Adipose tissue (tissue), 3 donors: ENCODE data around the gene FBXO15. TPM values are rescaled to one million over a fixed set of nuclear protein-coding genes. Genes with fewer than 3 reads are reported as not detected.
A peak's percentile ranks its signal among the peaks of the same experiment; 100 is the strongest.

Experiments
- H3K27ac ChIP-seq: one replicate; pipeline ENCODE4 v1.5.1; 2013; ENCODE audit warnings: low read depth, low read length
- WGBS, 3 donors: extraction: QIAGEN DNeasy Blood & Tissue Kit; methylation state at CpG; one replicate each; pipeline ENCODE4 v1.1.7; 2013; 5-methylcytosine and 5-hydroxymethylcytosine counted together
- polyA plus RNA-seq, 3 donors: library from polyadenylated mRNA; stranded (reverse); fragments of 200-250 nt; gene quantifications; one replicate each; pipeline ENCODE4 v1.2.3, GENCODE V29; 2013
- donor health status: healthy with polysubstance abuse.
- donor health status: Bipolar disorder and iron deficiency.
- donor health status: healthy.

FBXO15 gene, protein sequence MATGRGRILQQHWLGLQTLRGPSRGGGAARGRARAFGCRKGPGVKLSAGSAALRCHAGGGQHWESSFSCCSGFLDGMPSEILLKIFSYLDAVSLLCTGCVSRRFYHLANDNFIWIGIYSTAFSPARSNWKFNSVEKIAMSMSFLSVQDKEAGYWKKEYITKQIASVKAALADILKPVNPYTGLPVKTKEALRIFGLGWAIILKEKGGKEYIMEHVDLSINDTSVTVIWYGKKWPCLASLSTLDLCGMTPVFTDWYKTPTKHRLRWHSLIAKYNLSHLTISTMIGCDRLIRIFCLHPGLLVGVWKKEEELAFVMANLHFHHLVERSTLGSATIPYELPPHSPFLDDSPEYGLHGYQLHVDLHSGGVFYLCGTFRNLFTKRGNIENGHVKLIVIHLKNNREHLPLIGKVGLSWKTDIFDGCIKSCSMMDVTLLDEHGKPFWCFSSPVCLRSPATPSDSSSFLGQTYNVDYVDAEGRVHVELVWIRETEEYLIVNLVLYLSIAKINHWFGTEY
- polyA plus RNA-seq: under 1 TPM in 2 of 3 donors, not detected in 1; 0.31 to 0.83 TPM

DNA sequence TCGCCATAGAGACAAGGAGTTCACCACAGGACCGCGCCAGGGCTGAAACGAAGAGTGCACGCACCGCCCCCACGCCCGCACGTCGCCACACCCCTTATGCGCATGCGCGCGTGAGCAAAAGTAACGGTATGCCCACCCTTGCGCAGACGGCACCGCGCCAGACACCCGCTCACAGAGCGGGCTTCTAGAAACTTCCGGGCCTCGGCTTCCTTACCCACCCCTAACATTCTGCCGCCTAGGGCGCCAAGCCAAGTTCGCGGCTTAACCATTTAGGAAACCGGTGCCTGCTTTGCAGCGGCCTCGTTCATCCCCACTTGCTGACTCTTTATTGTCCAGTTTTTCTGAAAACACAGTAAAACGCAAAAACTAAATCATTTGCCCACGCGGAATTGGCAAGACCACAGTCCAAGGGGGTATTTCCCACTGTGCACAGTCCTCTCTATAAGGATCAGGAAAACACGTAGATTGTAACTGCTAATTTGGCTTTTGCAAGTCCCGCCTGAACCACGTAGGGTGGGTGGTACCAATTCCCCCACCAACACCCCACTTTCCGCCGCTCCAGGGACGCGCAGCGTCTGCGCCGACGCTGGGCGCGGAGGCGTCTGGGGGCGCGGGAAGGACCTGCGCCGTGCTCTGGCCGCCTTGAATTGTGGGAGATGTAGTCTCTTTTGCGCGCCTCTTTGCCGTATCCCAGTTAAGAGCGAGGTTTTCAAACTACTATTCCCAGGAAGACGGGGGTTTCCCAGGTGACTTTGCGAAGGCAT is at the start of gene FBXO15, which contains the start of gene TIMM21:
TSS of gene FBXO15 (minus strand) at position 56 of the 764 bp plus-strand sequence. CDS start at position 7, 49 bp downstream.
TSS of gene TIMM21 (plus strand) at position 745 of the 764 bp plus-strand sequence. CDS start 286 bp downstream, outside the sequence.
- peak within 1 kb of the TSS; percentile 19 for H3K27ac ChIP-seq
- WGBS, 3 donors: 0% methylated on average over 58 of the region's 58 CpGs

- H3K27ac ChIP-seq: no peak overlapping the region
- WGBS, 3 donors: 3 to 6% (median 6%) methylated on average over 9 of the region's 9 CpGs
Observed at GRCh38 chr18:74196220-74197119, 48.8 kb upstream of the FBXO15 start.

DNA sequence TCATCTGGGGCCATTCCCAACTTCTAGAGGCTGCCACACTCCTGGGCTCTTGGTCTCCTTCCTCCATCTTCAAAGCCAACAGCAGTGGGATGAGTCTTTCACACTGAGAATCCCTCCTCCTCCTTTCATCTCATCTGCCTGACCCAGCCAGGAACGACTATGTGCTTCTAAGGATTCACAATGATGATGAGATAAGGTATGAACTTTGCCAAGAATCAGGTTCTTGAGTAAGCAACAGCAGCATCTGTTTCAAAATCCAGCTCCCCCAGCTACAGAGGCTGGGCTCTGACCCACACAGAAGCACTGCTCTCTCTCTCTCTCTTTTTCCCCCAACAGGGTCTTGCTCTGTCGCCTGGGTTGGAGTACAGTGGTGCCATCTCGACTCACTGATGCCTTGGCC is 47.1 kb upstream of the FBXO15 start:
- 48 to 69% (median 52%) methylated on average over 3 of the region's 3 CpGs for WGBS, 3 donors
- H3K27ac ChIP-seq: no peak overlapping the region

DNA sequence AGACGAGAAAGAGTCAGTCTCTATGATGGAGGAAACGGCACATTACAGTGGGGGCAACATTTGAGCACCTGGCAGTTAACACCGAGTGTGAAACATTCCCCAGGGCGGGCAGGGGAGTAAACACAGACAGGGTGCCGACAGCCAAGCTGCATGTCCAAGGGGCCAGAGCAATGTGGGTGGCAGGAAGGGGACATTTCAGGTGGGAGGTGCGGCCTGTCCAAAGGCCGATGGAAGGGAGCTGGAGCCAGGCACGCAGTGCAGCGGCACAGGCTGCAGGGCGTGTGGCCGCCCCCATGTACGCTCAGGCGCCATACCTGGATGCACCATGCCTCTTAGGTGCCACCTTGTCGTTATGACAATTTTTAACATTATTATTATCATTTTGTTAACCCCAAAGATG is 43.9 kb upstream of the FBXO15 start:
- no peak overlapping the region for H3K27ac ChIP-seq
- 81 to 88% (median 84%) methylated on average over 14 of the region's 14 CpGs for WGBS, 3 donors

- H3K27ac ChIP-seq: no peak overlapping the region
- WGBS, 3 donors: 72 to 84% (median 73%) methylated on average over 4 of the region's 4 CpGs
Observed at GRCh38 chr18:74190086-74190485, 42.5 kb upstream of the FBXO15 start.

GRCh38 chr18:74186661-74187060 is 39.0 kb upstream of the FBXO15 start:
- WGBS, 3 donors: 69 to 93% (median 80%) methylated on average over 3 of the region's 3 CpGs
- H3K27ac ChIP-seq: no peak overlapping the region

- WGBS, 3 donors: 79 to 94% (median 86%) methylated on average over 2 of the region's 2 CpGs
- no peak overlapping the region for H3K27ac ChIP-seq
Observed at GRCh38 chr18:74185860-74186259, 38.2 kb upstream of the FBXO15 start.

DNA sequence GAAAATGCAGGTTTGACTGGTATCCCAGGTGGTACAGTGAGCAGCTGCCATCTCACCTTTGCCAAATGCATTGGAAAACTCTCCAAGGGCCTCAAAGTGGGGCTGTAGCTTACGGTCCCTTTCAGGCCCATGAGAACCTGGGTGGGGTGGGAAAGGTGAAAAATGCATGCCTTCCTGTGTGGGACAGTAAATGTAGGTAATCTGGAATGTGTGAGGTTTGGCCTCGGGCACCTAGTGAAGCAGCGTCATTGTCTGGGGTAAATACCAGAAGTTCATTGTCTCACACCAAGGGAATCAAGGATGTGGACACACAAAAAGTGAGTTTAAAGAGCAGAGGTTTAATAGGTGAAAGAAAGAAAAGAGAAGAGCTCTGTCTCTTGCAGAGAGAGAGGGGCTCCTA is 37.2 kb upstream of the FBXO15 start:
- WGBS, 3 donors: 65 to 77% (median 72%) methylated on average over 3 of the region's 3 CpGs
- H3K27ac ChIP-seq: no peak overlapping the region

- no peak overlapping the region for H3K27ac ChIP-seq
- WGBS, 3 donors: 40 to 52% (median 42%) methylated on average over 3 of the region's 3 CpGs
Observed at GRCh38 chr18:74183130-74183529, 35.5 kb upstream of the FBXO15 start.

- no peak overlapping the region for H3K27ac ChIP-seq
- 92 to 97% (median 94%) methylated on average over 19 of the region's 19 CpGs for WGBS, 3 donors
Observed at GRCh38 chr18:74182335-74182734, 34.7 kb upstream of the FBXO15 start.

DNA sequence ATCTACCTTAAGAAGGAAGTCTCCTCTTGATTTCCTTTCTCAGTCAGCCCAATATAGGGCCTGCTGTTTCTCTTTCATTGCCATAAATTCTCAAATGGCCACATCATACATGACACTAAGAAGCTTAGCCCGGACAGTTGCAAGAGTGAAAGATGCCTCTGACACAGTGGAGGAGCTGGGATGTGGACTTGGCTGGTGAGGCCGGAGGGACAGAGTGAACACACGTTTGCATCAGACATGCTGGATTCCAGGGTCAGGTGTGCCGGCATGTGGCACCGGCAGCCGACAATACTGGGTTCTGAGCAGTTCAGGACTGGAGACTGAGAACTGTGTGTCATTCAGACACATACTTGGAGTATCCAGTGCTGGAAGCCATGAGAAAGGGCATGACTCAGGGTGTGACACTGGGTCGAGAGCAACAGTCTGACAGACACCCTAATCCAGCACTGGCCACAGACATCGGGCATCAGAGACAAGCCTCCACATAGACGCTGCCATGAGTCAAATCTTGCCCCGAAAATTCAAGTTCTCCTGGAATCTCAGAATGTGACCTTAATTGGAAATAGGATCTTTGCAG is 32.1 kb upstream of the FBXO15 start:
- 77 to 84% (median 83%) methylated on average over 10 of the region's 10 CpGs for whole genome bisulfite sequencing, 3 donors
- no peak overlapping the region for H3K27ac ChIP-seq

DNA sequence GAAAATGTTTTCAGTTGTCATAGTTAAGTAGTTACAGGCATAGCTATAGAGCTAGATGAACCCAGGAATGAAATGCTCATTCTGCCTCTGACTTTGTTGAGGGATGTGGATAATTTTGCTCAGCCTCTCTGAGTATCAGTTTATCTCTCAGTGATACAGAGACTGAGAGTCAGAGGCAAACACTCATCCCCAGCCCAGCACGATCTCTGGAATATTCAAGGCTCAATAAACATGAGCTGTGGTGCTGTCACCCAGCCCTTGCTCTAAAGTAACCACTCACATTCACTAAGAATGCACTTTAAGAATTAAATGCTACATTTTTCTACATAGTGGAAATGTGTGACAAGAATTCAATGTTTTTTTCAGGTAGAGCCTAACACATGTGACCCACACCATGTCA is 31.2 kb upstream of the FBXO15 start:
- WGBS, 3 donors: 72 to 90% (median 88%) methylated on average over 1 of the region's 1 CpG
- no peak overlapping the region for H3K27ac ChIP-seq

DNA sequence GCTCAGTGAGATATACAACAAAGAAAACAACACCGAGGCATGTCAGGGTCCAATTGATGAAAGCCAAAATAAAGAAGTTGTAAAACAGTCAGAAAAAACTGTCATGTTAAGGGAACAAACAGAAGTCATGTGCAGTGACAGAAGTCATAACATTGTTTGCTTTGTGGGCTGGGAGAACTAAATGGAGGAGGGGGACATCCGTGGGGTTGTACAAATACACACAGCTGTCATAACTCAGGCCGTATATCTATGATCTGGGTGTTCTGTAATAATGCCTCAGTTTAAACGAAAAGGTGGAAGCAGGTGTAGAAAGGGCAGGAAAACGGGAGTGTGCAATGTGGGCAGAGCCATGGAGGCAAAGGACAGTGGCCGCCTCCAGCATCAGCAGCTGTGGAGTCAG is 28.0 kb upstream of the FBXO15 start:
- no peak overlapping the region for H3K27ac ChIP-seq
- 47 to 65% (median 60%) methylated on average over 6 of the region's 6 CpGs for WGBS, 3 donors

- 87 to 93% (median 90%) methylated on average over 11 of the region's 11 CpGs for WGBS, 3 donors
Observed at GRCh38 chr18:74173434-74173750, 25.8 kb upstream of the FBXO15 start.

GRCh38 chr18:74172697-74173433 is 25.2 kb upstream of the FBXO15 start:
- 76 to 79% (median 78%) methylated on average over 27 of the region's 27 CpGs for WGBS, 3 donors
- no peak overlapping the region for H3K27ac ChIP-seq

More at GRCh38 chr18:74173434-74173750, 25.8 kb upstream of the FBXO15 start:
- no peak overlapping the region for H3K27ac ChIP-seq

GRCh38 chr18:74171910-74172606 is 24.4 kb upstream of the FBXO15 start:
- 40 to 62% (median 43%) methylated on average over 12 of the region's 12 CpGs for WGBS, 3 donors

DNA sequence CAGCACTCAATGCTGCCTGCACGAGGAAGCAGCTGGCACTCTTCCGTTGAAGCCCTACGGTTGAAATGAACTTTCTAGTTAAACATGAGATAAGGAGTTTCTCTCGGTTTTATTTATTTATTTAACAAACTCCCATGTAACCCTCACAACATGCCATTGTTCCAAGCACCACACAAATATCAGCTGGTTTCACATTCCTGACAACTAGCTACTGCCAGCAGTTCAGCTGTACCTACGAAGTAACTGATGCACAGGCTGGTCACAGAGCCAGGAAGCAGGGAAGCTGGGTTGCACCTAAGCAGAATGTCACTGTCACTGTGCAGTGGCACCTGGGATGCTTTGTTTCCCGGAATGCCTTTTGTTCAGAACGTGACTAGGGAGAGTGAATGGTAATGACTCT is 18.8 kb upstream of the FBXO15 start:
- H3K27ac ChIP-seq: no peak overlapping the region
- WGBS, 3 donors: 18 to 70% (median 66%) methylated on average over 7 of the region's 7 CpGs

More at GRCh38 chr18:74171910-74172606, 24.4 kb upstream of the FBXO15 start:
- H3K27ac ChIP-seq: no peak overlapping the region
